Measurements from ENCODE around the gene SPRY4.

DNA sequence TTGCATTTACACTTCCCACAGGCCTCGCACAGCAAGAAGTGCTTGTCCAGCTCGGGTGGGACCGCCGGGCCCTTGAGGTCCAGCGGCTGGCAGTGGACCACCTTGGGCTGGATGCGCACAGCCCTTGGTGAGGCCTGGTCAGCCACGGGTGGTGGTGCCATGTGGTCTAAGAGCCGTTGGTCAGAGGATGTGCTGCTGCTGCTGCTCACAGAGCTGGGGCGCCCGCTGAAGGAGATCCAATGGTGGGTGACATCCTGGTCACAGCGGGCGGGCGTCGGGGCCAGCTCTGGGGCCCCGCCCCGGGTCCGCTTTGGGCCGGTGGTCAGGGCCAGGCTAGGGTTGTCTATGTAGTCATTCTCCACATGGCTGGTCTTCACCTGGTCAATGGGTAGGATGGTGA lies 10.2 kb downstream of the SPRY4 start:
- TF ChIP-seq, protein P1, sequence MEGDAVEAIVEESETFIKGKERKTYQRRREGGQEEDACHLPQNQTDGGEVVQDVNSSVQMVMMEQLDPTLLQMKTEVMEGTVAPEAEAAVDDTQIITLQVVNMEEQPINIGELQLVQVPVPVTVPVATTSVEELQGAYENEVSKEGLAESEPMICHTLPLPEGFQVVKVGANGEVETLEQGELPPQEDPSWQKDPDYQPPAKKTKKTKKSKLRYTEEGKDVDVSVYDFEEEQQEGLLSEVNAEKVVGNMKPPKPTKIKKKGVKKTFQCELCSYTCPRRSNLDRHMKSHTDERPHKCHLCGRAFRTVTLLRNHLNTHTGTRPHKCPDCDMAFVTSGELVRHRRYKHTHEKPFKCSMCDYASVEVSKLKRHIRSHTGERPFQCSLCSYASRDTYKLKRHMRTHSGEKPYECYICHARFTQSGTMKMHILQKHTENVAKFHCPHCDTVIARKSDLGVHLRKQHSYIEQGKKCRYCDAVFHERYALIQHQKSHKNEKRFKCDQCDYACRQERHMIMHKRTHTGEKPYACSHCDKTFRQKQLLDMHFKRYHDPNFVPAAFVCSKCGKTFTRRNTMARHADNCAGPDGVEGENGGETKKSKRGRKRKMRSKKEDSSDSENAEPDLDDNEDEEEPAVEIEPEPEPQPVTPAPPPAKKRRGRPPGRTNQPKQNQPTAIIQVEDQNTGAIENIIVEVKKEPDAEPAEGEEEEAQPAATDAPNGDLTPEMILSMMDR (conservative IDR thresholded peaks at IDR 0.05): no peak
- no peak for TF ChIP-seq ZFX (IDR thresholded peaks at IDR 0.05)

Data from C4-2B (cell line).